GM12874 (cell line): ENCODE results near the gene SERPINB2.

Experiments
- CTCF ChIP-seq: IDR thresholded peaks from 2 replicates; pipeline ENCODE4 v1.5.1; 2011; ENCODE audit warnings: low read depth, mild to moderate bottlenecking, control low read depth, low read length, moderate library complexity; ENCODE audit not compliant: insufficient read depth

The SERPINB2 gene

DNA sequence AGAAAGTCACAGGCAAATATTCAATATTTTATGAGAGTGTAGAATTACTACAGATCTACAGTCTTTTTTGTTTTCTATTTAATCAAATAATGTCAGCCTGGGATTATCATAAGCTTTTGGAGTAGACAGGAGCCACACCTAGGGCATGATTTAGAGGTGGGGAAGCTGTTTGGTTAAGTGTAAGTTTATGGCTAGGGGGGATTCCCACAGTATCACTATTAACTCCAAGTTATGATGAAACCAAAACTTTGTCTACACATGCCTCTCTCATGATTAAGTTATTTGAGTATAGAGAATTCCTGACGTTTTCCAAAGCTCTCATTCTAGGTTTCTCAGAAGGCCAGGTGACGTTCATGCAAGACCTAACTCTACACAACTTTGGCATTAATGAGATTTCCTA lies 22.4 kb downstream of the SERPINB2 start:
- TF ChIP-seq CTCF = no peak

- TF ChIP-seq CTCF = no peak
Measured at GRCh38 chr18:63917817-63918216, 30.3 kb downstream of the SERPINB2 start.

DNA sequence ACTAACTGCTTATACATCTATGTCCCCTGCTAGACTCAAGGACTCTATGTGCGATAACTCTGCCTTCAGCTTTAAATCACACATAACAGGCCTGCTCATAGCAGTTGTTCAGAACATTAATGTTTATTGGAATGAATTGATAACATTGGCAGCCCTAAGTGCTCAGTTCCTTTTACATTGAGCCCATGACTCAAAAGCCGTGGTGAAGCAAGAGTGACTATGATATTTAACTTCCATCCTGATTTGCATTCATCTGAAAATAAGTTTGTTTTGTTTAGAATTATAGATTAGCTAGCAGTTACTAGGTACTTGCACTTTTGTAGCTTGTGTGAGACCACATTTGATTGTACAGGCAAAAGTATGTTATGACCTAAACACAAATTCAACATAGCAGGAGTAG lies 34.5 kb downstream of the SERPINB2 start:
- TF ChIP-seq CTCF = no peak

- TF ChIP-seq CTCF = no peak
Measured at GRCh38 chr18:63924551-63924950, 37.0 kb downstream of the SERPINB2 start.

DNA sequence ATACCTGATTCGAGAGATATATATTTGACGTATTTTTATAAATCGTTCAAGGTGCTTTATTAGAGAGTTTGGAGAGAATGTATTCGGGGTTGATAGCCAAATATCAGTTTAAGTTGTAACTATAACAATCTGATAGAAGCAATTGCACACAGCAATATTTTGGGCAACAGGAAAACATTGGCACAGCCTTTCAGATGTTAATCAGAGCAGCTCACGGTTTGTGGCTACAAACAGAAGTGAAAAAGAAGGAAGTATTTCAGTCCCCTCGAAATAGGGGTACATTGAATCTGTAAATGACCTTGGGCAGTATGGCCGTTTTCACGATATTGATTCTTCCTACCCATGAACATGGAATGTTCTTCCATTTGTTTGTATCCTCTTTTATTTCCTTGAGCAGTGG lies 40.8 kb downstream of the SERPINB2 start:
- TF ChIP-seq CTCF = no peak

DNA sequence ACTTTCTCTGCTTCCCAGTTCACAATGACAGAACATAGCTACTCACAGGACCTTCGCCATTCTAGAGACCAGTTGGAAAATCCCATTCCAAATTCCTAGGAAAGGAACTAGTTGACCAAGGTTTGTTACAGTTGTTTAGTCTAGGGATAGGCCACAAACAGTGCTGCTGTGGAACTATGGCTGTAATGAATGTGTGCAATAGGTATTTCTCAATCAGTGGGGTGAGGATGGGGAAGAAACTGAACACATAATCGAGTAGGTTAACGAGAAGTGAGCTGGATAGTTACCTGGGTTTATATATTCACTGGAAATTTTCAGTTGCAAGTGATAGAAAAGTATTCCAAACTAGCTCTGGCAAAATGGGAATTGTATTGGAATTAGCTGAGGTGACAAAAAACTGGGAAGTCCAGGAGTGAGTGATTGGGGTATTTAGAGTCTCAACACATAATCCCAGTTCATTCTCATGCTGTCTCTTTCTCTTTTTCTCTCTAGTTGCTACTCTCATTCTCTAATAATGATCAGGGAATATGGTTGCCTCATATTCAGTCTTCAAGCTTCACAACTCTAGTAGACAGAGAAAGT lies 43.4 kb downstream of the SERPINB2 start:
- TF ChIP-seq CTCF = no peak

GRCh38 chr18:63936156-63936931 lies 48.8 kb downstream of the SERPINB2 start:
- TF ChIP-seq CTCF = peak; percentile 79
